Mesendoderm (in vitro differentiated cells): ENCODE data around the gene SCYGR4.
A peak's percentile ranks its signal among the peaks of the same experiment; 100 is the strongest.

Experiments used
- DNase-seq: peaks from one replicate; pipeline ENCODE4 v3.0.0; 2013
- H2AK5ac ChIP-seq: 2 replicates; pipeline ENCODE4 v1.6.1; 2013; ENCODE audit warnings: low read length, inconsistent platforms
- H2BK120ac ChIP-seq: 2 replicates; pipeline ENCODE4 v1.6.1; 2013; ENCODE audit warnings: low read depth, mild to moderate bottlenecking, low read length, moderate library complexity, mixed read lengths
- H2BK15ac ChIP-seq: replicated peaks from 2 replicates; pipeline ENCODE4 v1.6.1; 2013; ENCODE audit warnings: low read depth, mild to moderate bottlenecking, moderate library complexity
- H2BK5ac ChIP-seq: 2 replicates; pipeline ENCODE4 v1.6.1; 2013; ENCODE audit warnings: low read length, inconsistent platforms
- H3K18ac ChIP-seq: 2 replicates; pipeline ENCODE4 v1.6.1; 2013; ENCODE audit warnings: mild to moderate bottlenecking, low read length, mixed read lengths
- H3K23ac ChIP-seq: one replicate; pipeline ENCODE4 v1.6.1; 2013; ENCODE audit warnings: low read length
- H3K27ac ChIP-seq: 2 replicates; pipeline ENCODE4 v1.5.1; 2013; ENCODE audit warnings: low read depth, mild to moderate bottlenecking, inconsistent platforms, low read length, moderate library complexity
- H3K27me3 ChIP-seq: 2 replicates; pipeline ENCODE4 v1.6.1; 2013; ENCODE audit warnings: low read length, control low read depth, mild to moderate bottlenecking, inconsistent platforms; ENCODE audit not compliant: insufficient read depth, poor library complexity
- H3K36me3 ChIP-seq: 2 replicates; pipeline ENCODE4 v1.6.1; 2013; ENCODE audit warnings: low read length, inconsistent platforms; ENCODE audit not compliant: control insufficient read depth, insufficient read depth
- H3K4ac ChIP-seq: one replicate; pipeline ENCODE4 v1.6.1; 2013; ENCODE audit warnings: low read depth, mild to moderate bottlenecking, low read length, moderate library complexity
- H3K4me1 ChIP-seq: 2 replicates; pipeline ENCODE4 v1.6.1; 2013; ENCODE audit warnings: low read depth, low read length, inconsistent platforms; ENCODE audit not compliant: control insufficient read depth
- H3K4me2 ChIP-seq: 2 replicates; pipeline ENCODE4 v1.6.1; 2013; ENCODE audit warnings: low read length
- H3K4me3 ChIP-seq: 2 replicates; pipeline ENCODE4 v1.5.1; 2013; ENCODE audit warnings: mild to moderate bottlenecking, low read length
- H3K56ac ChIP-seq: one replicate; pipeline ENCODE4 v1.6.1; 2013; ENCODE audit warnings: low read length
- H3K79me1 ChIP-seq: 2 replicates; pipeline ENCODE4 v1.6.1; 2013; ENCODE audit warnings: low read length, inconsistent platforms
- H3K79me2 ChIP-seq: 2 replicates; pipeline ENCODE4 v1.6.1; 2013; ENCODE audit warnings: mild to moderate bottlenecking, low read length; ENCODE audit not compliant: control insufficient read depth, insufficient read depth
- H3K9ac ChIP-seq: 2 replicates; pipeline ENCODE4 v1.6.1; 2013; ENCODE audit warnings: low read length, inconsistent platforms
- H4K5ac ChIP-seq: one replicate; pipeline ENCODE4 v1.6.1; 2013; ENCODE audit warnings: low read length
- H4K8ac ChIP-seq: one replicate; pipeline ENCODE4 v1.6.1; 2013; ENCODE audit warnings: low read depth, mild to moderate bottlenecking, control low read depth, low read length, moderate library complexity
- WGBS: extraction: QIAGEN DNeasy Blood & Tissue Kit; methylation state at CpG from one replicate; pipeline ENCODE4 v1.1.7; 2013; ENCODE audit warnings: low lambda C conversion rate, missing lambda C conversion rate; ENCODE audit not compliant: insufficient coverage; ENCODE audit errors: extremely low coverage; 5-methylcytosine and 5-hydroxymethylcytosine counted together

The SCYGR4 gene

DNA sequence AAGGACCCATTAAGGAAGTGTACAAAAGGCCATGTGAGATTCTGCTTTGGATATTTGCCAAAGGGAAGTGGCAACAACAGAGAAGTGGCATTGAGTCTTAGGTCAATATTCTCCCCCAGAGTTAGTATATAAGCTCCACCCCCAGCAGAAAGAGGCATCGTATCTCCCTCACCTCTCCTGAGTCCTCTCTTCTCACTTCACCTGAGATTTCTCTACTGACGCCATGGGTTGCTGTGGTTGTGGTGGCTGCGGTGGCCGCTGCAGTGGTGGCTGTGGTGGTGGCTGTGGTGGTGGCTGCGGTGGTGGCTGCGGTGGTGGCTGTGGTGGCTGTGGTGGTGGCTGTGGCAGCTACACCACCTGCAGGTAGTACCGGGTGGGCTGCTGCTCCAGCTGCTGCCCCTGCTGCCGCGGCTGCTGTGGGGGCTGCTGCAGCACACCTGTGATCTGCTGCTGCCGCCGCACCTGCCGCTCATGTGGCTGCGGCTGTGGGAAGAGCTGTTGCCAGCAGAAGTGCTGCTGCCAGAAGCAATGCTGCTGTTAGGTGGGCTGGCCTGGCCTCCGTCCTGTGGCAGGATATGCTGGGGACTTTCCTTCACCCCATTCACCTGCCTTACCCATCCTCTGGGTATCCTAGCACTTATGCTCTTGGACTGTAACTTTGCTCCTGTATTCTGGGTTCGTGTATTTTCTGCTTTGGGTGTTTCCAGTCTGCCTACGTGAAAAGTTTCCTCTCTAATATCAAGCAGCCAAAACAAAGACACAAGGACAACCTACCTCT is 8.5 kb upstream of the SCYGR4 start:
- H3K9ac ChIP-seq = no peak overlapping the region
- no peak overlapping the region for H2BK5ac ChIP-seq
- H3K79me1 ChIP-seq = no peaks in the 10 kb centered on the region
- H3K4me1 ChIP-seq = no peaks in the 10 kb centered on the region
- H3K36me3 ChIP-seq = no peaks in the 10 kb centered on the region
- H4K8ac ChIP-seq = no peak overlapping the region
- no peak overlapping the region for H3K56ac ChIP-seq
- H3K4me2 ChIP-seq = no peak overlapping the region
- WGBS = no CpG with 5 or more reads among the region's 16 CpGs
- no peak for DNase-seq
- no peak overlapping the region for H3K18ac ChIP-seq
- H2AK5ac ChIP-seq = no peak overlapping the region
- H3K4ac ChIP-seq = no peak overlapping the region
- H3K23ac ChIP-seq = no peak overlapping the region
- no peak overlapping the region for H2BK120ac ChIP-seq
- H3K79me2 ChIP-seq = no peaks in the 10 kb centered on the region
- H3K27ac ChIP-seq = no peak overlapping the region
- no peak overlapping the region for H4K5ac ChIP-seq
- no peaks in the 10 kb centered on the region for H3K27me3 ChIP-seq
- no peak overlapping the region for H2BK15ac ChIP-seq
- no peak overlapping the region for H3K4me3 ChIP-seq

DNA sequence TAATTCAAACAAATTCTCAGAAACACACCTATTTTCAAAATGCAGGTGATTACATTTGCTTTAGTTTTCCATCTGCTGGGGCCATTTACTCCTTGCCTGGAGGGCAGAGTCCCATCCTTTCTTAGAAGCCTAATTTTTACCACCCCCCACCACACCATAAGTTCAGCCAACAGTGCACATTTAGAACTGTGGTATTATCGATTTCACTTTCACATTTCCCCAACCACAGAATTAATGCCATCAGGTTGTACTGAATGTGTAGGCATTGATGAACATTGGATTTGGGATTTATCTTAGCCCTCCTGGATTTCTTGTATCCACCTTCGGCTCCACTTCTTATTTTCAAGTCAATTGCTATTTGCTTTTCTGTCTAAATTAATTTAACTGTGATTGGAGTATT is 7.2 kb upstream of the SCYGR4 start:
- Histone ChIP-seq H3K18ac (no peak overlapping the region), H3K4me3 (no peak overlapping the region), H3K79me2 (no peaks in the 10 kb centered on the region), H2BK15ac (no peak overlapping the region), H3K9ac (no peak overlapping the region), H3K56ac (no peak overlapping the region), H3K23ac (no peak overlapping the region), H2AK5ac (no peak overlapping the region), H3K27me3 (no peaks in the 10 kb centered on the region), H3K36me3 (no peaks in the 10 kb centered on the region), H2BK120ac (no peak overlapping the region), H4K8ac (no peak overlapping the region), H3K4ac (no peak overlapping the region), H2BK5ac (no peak overlapping the region), H3K27ac (no peak overlapping the region), H3K4me2 (no peak overlapping the region), H3K4me1 (no peaks in the 10 kb centered on the region), H3K79me1 (no peaks in the 10 kb centered on the region), H4K5ac (no peak overlapping the region)
- no peak for DNase-seq
- WGBS = no CpG with 5 or more reads among the region's 2 CpGs

DNA sequence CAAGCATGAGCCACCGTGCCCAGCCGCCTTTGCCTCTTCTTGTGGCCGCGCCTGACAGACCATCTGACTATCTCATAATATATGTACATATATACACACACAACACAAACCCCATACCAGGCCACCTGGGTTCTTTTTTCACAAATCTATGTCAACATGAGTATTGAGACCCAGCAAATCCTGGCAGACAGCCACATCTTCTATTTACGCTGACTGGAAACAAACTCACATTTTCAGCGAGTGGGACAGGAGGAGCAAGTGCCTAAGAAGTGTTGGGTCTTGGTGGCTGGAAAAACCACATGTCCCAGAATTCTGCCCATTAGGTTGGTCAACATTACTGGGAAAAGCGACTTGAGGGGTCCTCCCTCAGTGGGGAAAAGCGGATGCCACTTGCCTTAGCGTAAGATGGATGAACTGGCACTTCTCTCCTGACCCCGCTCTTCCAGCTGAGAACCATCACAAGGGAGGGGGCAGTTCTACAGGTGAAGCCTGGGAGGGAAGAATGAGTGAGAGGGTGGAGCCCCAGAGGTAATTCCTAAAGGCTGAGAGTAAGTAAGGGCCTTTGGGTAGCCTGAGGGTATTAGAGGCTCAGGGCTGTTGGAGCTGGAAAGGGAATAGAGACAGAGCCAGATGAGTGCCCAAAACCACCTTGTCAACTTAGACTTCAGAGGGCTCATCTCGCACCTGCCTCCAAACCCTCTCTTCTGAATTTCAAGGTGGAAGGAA is 4.6 kb upstream of the SCYGR4 start:
- WGBS = no CpG with 5 or more reads among the region's 11 CpGs
- no peak overlapping the region for H2BK15ac ChIP-seq

DNA sequence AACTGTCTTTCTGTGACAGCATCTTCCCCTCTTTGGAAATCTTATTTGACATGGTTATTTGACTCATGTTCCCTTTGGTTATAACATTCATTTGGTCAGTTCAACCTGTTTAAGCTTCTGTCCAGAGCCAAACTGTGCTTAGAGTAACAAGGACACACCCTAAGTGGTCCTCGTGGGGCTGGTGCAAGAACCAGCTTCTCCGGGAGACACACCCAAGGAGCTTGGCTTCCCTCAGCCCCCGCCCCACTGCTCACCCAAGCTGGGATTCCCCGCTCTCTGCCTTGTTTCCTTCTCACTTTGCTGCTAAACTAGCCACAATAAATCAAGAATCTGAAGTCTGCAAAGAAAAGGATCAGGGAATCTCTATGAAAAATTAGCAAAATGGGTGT is 4.0 kb upstream of the SCYGR4 start:
- Histone ChIP-seq H3K79me2 (no peaks in the 10 kb centered on the region), H3K56ac (no peak overlapping the region), H3K4ac (no peak overlapping the region), H3K18ac (no peak overlapping the region), H2BK15ac (no peak overlapping the region), H3K9ac (no peak overlapping the region), H4K5ac (no peak overlapping the region), H3K27ac (no peak overlapping the region), H2AK5ac (no peak overlapping the region), H3K4me1 (peaks cover 14% of the 10 kb centered on the region), H3K27me3 (no peaks in the 10 kb centered on the region), H2BK5ac (no peak overlapping the region), H3K4me3 (no peak overlapping the region), H4K8ac (no peak overlapping the region), H3K36me3 (no peaks in the 10 kb centered on the region), H2BK120ac (peak overlapping the region; percentile 6), H3K79me1 (no peaks in the 10 kb centered on the region), H3K4me2 (no peak overlapping the region), H3K23ac (no peak overlapping the region)
- DNase-seq = no peak
- no CpG with 5 or more reads among the region's 4 CpGs for WGBS

More for the DNA sequence above, 4.6 kb upstream of the SCYGR4 start:
- H2AK5ac ChIP-seq = no peak overlapping the region
- H3K79me1 ChIP-seq = no peaks in the 10 kb centered on the region
- no peak overlapping the region for H3K4me2 ChIP-seq
- H4K8ac ChIP-seq = no peak overlapping the region
- no peak overlapping the region for H3K23ac ChIP-seq
- H4K5ac ChIP-seq = no peak overlapping the region
- H3K18ac ChIP-seq = no peak overlapping the region
- H2BK5ac ChIP-seq = no peak overlapping the region
- DNase-seq = peak; percentile 36
- H3K79me2 ChIP-seq = no peaks in the 10 kb centered on the region
- no peaks in the 10 kb centered on the region for H3K27me3 ChIP-seq
- H2BK120ac ChIP-seq = no peak overlapping the region
- no peaks in the 10 kb centered on the region for H3K36me3 ChIP-seq
- no peak overlapping the region for H3K56ac ChIP-seq
- no peak overlapping the region for H3K9ac ChIP-seq
- H3K27ac ChIP-seq = no peak overlapping the region
- no peak overlapping the region for H3K4me3 ChIP-seq
- no peak overlapping the region for H3K4ac ChIP-seq
- H3K4me1 ChIP-seq = peaks cover 14% of the 10 kb centered on the region

DNA sequence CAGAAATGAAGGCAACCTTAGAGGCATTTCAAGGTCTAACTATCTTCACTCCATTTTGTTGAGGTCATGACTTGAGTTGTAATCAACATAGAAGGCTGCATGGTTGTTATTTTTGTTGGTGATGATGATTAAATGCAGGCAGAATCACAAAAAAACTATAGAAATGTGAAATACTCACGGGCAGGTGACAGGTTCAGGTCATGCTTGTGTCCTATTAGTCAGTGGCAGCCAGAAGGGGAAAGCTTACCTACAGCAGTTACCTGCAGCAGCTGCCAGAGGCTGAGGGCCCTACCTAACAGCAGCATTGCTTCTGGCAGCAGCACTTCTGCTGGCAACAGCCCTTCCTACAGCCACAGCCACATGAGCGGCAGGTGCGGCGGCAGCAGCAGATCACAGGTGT is 3.1 kb upstream of the SCYGR4 start:
- Histone ChIP-seq H3K36me3 (no peaks in the 10 kb centered on the region), H2BK120ac (no peak overlapping the region), H3K27me3 (no peaks in the 10 kb centered on the region), H3K4me3 (no peak overlapping the region), H3K4ac (no peak overlapping the region), H3K23ac (no peak overlapping the region), H3K4me1 (peaks cover 14% of the 10 kb centered on the region), H2BK15ac (no peak overlapping the region), H3K56ac (no peak overlapping the region), H2AK5ac (no peak overlapping the region), H3K4me2 (no peak overlapping the region), H4K8ac (no peak overlapping the region), H3K27ac (no peak overlapping the region), H3K79me2 (no peaks in the 10 kb centered on the region), H2BK5ac (no peak overlapping the region), H4K5ac (no peak overlapping the region), H3K79me1 (no peaks in the 10 kb centered on the region), H3K9ac (no peak overlapping the region), H3K18ac (no peak overlapping the region)
- no CpG with 5 or more reads among the region's 4 CpGs for WGBS
- DNase-seq = no peak
